GM23248 (cell line): ENCODE measurements around the gene MYH7.

ENCODE experiments used
- EZH2 ChIP-seq: fragments of 200-600 bp; sonication (generic); IDR thresholded peaks from 2 replicates; pipeline ENCODE4 v1.6.1; 2018; ENCODE audit warnings: antibody characterized with exemption, mild to moderate bottlenecking; ENCODE audit not compliant: insufficient read depth, poor library complexity, severe bottlenecking
- EZH2phosphoT487 ChIP-seq: fragments of 200-600 bp; sonication (generic); IDR thresholded peaks from 2 replicates; pipeline ENCODE4 v1.6.1; 2018; ENCODE audit warnings: antibody characterized with exemption, moderate library complexity, mild to moderate bottlenecking, low read depth; ENCODE audit not compliant: insufficient read depth

- TF ChIP-seq EZH2, result no peak
- no peak for TF ChIP-seq EZH2phosphoT487
These were observed 33.3 kb upstream of the MYH7 start for GRCh38 chr14:23468704-23469126.
